ENCODE measurements around the gene CDK16.

Gene CDK16

DNA sequence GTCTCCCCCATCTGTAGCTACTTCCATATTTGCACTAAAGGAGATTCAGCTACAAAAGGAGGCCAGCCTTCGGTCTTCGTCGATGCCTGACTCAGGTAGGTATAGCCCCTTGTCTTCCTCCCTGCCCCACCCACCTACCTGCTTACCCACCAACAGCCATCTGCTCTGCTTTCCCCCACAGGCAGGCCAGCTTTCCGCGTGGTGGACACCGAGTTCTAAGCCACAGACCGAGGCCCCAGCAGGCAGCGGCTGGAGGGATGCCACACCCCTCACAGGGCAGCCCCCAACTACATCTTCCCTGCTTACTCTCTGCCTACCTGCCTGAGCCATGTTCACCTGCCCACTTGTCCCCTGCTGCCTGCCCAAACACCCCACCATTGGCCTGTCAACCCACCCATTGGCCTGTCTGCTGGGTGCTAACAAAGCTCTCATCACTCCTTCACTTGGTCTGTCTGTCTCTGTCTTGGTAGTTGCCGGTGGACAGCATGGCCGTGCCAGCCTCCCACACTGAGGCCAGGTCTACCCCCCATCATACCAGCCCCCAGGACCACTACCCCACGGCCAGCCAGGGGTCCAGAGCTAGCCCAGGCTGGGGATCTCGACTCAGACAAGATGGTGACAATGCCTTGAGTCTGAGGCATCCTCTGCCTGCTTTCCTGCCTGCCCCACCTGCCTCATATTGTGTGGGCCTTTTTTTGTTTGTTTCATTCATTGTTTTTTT is 10.2 kb downstream of the CDK16 start:
- no peak for DNase-seq (ENCODE audit: low read depth)

DNA sequence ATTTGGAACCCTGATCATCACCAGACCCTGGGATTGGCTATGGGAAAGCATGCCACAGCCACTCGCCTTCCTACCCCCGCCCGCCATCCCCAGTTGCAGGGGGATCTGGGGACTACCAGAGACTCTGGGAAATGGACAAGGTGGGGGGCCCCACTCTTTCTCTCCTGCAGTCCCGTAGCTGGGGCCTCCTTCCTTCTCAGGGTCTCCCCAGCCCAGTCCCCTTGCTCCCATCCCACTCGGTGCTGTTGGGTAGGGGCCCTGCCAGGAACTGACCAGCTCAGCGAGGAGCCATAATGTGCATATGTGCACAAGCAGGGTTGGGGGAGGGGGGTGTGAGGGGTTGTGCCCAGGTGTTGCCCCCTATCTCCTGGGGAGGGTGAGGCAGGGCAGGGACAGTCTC is 10.9 kb downstream of the CDK16 start:
- no peak for DNase-seq (ENCODE audit: low read depth)

- DNase-seq (ENCODE audit: low read depth), result no peak
Measured at GRCh38 chrX:47230136-47230868, 11.8 kb downstream of the CDK16 start.

DNA sequence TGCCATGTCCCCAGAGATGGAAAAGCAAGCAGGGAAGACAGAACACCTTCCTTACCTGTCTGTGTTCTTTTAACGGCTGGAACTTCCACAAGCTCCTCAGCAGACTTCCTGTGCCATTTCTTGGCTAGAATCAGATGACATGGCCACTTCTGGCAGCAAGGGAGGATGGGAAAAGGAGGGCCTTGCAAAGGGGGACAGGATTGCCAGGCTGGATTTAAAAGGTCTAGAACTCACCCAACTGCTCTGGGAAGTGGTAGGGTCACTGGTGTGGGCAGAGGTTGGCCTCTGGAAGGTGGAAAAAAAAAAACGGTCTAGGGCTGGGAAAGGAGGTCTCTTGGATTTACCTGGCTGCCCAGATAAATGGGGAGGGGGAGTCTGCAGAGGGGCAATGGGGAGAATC is 12.7 kb downstream of the CDK16 start:
- no peak for DNase-seq (ENCODE audit: low read depth)

GRCh38 chrX:47232197-47232802 is 13.8 kb downstream of the CDK16 start:
- DNase-seq (ENCODE audit: low read depth), result no peak

- no peak for DNase-seq (ENCODE audit: low read depth)
Measured at GRCh38 chrX:47232803-47233332, 14.4 kb downstream of the CDK16 start, which contains the start of gene USP11. TSS of gene USP11 (plus strand) at chrX:47233009. CDS start at chrX:47233044, 35 bp downstream.

DNA sequence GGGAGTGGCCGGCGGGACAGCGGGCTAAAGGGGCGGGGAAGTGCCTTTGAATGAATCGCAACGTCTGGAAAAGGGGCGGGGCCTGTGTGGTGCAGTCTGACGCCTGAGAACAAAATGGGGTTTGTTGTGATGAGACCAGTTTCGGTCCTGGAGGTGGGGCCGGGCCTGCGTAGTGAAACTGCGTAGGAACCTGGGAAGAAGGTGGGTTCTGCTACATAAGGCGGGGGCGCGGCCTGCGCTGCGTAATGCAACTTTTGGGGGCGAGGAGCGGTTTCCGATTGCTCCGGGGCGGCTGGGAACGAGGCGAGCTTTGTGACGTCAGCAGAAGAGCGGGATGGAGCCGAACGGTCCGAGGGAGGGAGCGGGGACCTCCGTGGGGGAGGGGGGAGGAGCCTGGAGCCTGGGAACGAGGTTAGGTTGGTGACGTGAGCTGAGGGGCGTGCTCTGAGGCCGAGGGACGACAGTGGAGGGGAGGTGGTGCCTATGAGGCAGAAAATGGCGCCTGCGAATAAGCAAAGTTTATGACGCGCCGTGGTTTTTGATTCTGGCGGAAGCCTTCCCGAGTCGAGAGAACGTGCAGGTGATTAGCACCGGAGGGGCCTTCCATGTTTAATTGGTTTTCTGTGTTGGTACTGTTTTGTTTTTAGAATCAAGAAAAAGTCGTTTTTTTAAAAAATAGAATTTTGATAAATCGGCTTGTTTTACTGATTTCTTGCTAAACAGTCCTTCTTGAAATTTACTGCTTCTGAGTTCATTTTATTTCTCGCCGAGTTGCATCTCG is 15.0 kb downstream of the CDK16 start:
- DNase-seq (ENCODE audit: low read depth), result peak; percentile 84

GRCh38 chrX:47234583-47234982 is 16.1 kb downstream of the CDK16 start:
- DNase-seq (ENCODE audit: low read depth), result no peak

DNA sequence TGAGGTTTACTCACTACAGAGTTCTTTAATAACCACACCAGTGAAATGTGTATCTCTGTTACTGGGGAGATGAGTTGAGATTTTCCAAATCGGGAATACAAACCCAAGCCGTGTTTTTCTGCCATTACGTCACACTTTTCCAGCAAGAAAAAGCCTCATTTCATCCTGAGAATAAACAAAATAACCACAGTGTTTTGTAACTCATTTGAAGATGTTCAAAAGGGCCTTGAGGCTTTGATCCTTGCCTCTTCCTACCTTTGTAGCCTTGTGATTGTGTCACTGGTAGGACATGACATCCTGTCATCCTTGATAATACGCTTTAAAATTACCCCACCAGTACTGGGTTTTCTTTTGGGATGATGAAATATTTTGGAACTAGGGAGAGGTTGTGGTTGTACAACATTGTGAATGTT is 17.2 kb downstream of the CDK16 start:
- DNase-seq (ENCODE audit: low read depth), result no peak

DNA sequence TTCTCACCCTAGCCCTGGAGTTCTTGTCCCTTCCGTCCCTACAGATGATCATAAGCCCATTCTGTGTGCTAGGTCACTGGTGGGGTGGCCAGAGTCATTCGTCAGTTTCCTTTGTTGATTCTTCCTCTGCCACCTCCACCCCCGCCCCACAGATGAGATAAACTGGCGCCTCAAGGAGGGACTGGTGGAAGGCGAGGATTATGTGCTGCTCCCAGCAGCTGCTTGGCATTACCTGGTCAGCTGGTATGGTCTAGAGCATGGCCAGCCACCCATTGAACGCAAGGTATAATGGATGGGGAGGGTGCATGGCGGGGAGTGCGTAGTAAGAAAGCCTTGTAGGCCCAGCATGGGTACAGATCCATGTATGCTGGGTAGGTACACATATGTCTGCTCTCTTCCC is 20.7 kb downstream of the CDK16 start:
- no peak for DNase-seq (ENCODE audit: low read depth)

DNA sequence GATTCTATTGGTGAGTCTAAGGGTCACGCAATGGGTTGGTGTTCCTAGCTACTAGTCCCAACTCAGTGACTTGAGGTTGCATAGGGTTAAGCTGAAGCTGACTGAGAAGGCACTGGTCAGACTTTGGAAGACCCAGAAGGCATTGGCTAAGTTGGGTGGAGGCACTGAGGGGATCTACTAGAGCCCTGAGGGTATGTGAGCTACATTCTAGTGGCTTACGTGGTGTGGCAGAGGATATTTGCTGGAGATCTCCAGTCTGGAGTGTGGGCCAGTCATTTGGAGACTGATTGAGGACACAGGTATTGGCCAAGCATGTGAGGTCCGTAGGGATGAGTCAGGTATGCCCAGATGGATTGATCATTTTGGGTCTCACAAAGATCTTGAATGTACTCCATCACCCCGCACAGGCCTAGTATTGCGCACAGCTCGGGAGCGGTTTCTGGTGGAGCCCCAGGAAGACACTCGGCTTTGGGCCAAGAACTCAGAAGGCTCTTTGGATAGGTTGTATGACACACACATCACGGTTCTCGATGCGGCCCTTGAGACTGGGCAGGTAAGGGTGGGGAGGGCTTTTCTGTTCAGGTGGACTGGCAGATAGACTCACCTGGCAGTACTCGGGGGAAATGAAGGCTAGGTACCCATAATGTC is 21.5 kb downstream of the CDK16 start:
- DNase-seq (ENCODE audit: low read depth), result no peak

GRCh38 chrX:47240619-47241018 is 22.1 kb downstream of the CDK16 start:
- no peak for DNase-seq (ENCODE audit: low read depth)

- no peak for DNase-seq (ENCODE audit: low read depth)
Measured at GRCh38 chrX:47241201-47242011, 22.9 kb downstream of the CDK16 start.

- no peak for DNase-seq (ENCODE audit: low read depth)
Measured at GRCh38 chrX:47242321-47242720, 23.8 kb downstream of the CDK16 start.

DNA sequence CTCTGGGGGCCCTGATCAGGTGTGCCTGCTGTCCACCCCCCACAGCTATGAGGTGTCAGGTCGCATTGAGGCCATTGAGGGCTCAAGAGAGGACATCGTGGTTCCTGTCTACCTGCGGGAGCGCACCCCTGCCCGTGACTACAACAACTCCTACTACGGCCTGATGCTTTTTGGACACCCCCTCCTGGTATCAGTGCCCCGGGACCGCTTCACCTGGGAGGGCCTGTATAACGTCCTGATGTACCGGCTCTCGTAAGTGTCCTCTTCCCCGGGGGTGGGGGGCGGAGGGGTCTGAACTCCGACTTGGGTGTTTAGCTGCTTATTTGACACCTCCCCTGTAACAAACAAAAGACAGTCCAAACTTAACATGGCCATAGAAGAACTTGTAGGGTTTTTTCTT is 24.9 kb downstream of the CDK16 start:
- no peak for DNase-seq (ENCODE audit: low read depth)

GRCh38 chrX:47244676-47245075 is 26.2 kb downstream of the CDK16 start:
- no peak for DNase-seq (ENCODE audit: low read depth)

GRCh38 chrX:47245156-47245555 is 26.7 kb downstream of the CDK16 start:
- no peak for DNase-seq (ENCODE audit: low read depth)

DNA sequence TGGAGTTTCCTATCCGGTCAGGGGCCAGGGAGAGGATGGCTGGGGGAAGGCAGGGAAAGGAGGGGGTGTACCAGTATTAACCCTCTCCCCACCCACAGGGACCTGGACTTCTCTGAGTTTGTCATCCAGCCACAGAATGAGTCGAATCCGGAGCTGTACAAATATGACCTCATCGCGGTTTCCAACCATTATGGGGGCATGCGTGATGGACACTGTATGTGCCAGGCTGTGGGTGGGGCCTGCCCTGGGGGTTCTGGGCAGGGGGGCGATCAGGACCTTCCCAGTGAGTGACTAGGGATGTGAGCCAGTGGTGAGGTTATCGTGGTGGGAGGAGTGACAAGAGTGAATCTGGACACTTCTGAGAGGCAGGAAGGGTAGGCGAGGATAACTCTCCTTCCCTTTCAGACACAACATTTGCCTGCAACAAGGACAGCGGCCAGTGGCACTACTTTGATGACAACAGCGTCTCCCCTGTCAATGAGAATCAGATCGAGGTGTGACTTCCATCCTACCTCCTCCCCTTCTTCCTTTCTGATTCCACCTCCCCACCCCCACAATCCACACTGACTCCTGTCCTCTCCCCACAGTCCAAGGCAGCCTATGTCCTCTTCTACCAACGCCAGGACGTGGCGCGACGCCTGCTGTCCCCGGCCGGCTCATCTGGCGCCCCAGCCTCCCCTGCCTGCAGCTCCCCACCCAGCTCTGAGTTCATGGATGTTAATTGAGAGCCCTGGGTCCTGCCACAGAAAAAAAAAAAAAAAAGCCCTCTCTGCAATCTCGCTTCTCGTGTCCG is 28.9 kb downstream of the CDK16 start:
- DNase-seq (ENCODE audit: low read depth), result no peak

GRCh38 chrX:47247999-47248320 is 29.5 kb downstream of the CDK16 start:
- DNase-seq (ENCODE audit: low read depth), result no peak

- DNase-seq (ENCODE audit: low read depth), result no peak
Measured at GRCh38 chrX:47248576-47248975, 30.1 kb downstream of the CDK16 start.

Measured in stimulated activated CD8-positive, alpha-beta memory T cell treated with anti-CD3 and anti-CD28 coated beads, Interleukin-15, amount 100 ng/mL, for 1 hour (primary cell).